ACHN (cell line): Measurements from ENCODE around the gene MAGI2.

Experiments used
- DNase-seq: peaks from one replicate; pipeline ENCODE4 v3.0.0-alpha.2; 2015
- in situ Hi-C: cut with HindIII; loops from 2 replicates; pipeline ENCODE4 v1.10.0; 2017; ENCODE audit warnings: low sequenced_read_pairs, low pct_ligation_motif_present, low pct_unique_long_range_greater_than_20kb

The MAGI2 gene

DNA sequence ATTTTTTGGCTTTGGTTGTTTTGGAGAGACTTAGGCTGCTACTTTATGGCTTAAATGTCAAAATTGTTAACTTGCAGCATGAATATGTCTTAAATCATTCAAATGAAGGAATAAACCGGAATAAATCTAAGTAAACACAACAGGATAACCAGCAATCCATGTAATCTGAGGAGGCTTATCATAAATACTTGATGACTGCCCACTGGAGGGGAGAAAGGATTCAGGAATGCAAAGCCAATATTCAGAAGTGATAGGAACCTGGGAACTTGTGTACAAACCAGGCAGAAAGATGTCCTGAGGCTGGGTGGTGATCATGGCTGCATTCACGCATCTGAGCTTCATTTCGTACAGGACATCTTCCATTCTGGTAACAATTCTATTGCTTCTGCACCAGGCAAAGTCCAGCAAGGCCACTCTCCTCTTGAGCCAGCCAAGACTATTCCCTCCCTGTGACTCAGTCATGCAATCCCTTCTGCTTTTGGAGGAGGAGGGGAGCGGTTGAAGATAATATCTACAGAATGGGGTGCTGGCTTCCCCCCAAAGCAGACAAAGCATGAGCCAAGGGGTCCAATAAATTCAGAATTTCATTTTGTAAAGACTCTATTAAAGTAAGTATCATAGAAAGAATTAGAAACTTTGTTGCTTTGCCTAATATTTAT lies 1280.4 kb downstream of the MAGI2 start:
- in situ Hi-C loops: no loop called here
- DNase-seq: no peak

- in situ Hi-C loops: no loop called here
- no peak for DNase-seq
Measured at GRCh38 chr7:78172267-78172757, 1281.2 kb downstream of the MAGI2 start.

DNA sequence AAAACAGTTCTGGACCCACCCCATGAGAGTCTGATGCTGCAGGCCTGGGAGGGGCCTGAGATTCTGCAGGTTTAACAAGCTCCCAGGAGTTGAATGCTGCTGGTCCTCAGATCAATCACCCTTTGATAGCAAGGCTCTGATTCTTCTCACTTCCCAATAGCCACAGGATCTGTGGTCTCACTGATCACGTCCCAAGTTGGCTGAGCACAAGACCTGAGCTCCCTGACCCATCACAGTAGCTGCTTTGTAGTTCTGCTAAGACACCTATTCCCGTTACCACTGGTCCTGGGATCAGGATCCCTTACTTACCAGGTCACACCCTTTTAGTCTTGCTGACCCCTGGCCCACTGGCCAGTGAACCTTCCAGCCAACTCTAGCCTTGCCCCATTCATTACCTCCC lies 1282.1 kb downstream of the MAGI2 start:
- DNase-seq: no peak
- in situ Hi-C loops: no loop called here

- no peak for DNase-seq
- in situ Hi-C loops: no loop called here
Measured at GRCh38 chr7:78170815-78171214, 1282.7 kb downstream of the MAGI2 start.

DNA sequence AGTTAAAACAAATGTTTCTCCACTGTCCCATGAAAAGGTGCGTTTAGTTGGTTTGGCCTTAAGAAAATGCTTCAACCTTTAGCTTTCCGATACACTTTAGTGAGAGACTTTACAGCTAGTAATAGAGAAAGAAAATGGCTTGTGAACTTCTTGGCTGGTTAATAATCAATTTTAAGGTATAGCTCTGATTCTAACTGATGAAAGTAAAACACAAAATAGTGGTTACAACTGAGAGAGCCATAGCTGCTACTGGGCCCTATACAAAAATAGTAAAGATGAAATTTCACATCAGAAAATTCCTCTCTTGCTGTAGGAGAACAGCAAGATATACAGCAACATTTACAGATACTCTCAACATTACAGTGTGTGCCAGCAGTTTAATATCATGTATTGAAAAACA lies 1283.5 kb downstream of the MAGI2 start:
- in situ Hi-C loops: no loop called here
- no peak for DNase-seq

GRCh38 chr7:78168865-78169264 lies 1284.6 kb downstream of the MAGI2 start:
- in situ Hi-C loops: no loop called here
- no peak for DNase-seq

- no peak for DNase-seq
- in situ Hi-C loops: no loop called here
Measured at GRCh38 chr7:78167860-78168259, 1285.6 kb downstream of the MAGI2 start.

DNA sequence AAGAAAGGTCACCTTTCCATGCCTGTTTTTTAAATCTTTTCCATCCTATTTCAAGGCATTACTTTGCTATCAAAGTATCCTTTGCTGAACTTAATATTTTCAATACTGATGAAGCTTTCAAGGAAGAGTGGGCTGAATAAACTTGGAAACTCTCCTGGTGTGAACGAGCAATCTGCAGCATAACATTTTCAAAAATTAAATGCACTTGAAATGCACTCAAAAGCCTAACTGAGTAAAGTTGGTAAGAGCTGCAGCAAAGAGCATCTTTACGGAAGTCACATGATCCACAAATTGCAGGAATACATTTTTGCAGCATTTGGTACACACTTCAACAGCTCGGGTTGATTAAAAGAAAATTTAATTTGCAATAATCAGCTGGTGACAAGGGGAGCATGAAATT lies 1287.6 kb downstream of the MAGI2 start:
- DNase-seq: no peak
- in situ Hi-C loops: no loop called here

DNA sequence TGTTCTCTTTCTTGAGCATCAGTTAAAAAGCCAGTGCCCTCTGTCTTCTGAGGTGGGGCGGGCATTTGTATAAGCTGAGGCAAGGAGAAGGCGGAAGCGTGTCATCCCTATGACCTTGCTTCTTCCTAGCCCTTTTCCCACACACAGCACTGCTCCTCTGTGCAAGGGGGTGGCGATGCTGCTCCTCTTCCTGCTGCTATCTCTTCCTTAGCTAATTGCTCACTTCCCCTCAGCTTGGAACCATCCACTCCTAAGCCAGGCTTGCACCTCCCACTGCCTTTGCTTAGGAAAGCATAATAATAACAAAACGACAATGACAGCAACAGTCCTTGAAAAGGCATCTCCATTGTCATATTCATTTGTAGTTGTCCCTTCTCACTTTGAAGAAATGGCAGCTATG lies 1288.0 kb downstream of the MAGI2 start:
- no peak for DNase-seq
- in situ Hi-C loops: no loop called here

DNA sequence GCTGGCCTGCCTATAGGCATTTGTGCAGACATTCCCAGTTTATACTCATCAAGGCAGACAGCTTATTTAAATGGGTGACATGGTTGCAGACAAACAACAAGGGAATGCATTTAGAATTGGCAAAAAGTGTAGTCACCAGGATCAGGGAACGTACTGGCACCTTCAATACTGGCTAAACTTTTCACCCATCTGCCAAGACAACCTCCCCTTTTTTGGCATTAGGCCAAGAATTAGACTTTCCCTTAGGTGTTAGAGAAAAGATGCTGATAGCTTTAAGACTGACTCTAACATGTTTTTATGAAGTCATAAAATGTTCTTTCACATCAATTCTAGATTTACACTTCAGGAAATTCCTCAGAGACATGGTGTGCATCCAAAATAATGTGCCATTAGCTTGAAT lies 1289.0 kb downstream of the MAGI2 start:
- DNase-seq: no peak
- in situ Hi-C loops: no loop called here

GRCh38 chr7:78161781-78162180 lies 1291.7 kb downstream of the MAGI2 start:
- no peak for DNase-seq
- in situ Hi-C loops: no loop called here

DNA sequence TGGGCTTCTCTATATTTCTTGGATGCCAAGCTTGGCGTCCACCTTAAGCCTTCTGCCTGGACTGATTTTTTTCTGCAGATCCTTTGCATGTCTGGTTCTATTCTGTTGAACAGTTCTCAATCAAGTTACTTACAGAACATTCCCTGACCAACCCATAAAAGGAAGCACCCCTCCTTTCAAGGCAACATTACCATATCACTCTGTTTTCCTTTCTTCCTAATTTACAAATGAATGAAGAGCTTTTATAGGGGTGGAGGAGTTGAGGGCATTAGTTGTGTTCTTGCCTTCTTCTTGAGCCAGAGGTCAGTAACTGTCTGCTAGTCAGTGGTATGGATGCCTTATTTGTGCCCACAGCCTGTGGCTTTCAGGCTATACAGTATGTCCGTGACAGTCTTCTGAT lies 1293.9 kb downstream of the MAGI2 start:
- DNase-seq: no peak
- in situ Hi-C loops: no loop called here

DNA sequence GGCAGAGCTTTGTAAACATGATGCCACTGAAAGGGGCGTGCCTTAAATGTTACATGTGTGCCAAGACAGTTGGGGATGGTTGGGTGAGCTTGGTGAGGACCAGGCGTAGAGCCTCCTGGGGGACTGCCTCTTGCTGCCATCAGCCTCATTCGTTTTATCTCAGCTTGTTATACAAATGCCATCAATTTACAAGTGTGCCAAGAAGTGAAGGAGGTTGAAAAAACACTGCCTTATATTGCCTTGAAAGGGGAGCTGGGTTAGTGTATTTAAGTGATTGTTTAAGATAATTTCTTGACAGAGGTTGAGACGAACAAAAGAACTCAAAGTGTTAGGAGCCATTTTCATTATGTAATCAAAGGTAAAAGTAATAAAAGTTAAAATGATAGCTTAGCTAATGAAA lies 1300.2 kb downstream of the MAGI2 start:
- in situ Hi-C loops: no loop called here
- no peak for DNase-seq

- in situ Hi-C loops: no loop called here
- DNase-seq: no peak
Measured at GRCh38 chr7:78151229-78151628, 1302.2 kb downstream of the MAGI2 start.

DNA sequence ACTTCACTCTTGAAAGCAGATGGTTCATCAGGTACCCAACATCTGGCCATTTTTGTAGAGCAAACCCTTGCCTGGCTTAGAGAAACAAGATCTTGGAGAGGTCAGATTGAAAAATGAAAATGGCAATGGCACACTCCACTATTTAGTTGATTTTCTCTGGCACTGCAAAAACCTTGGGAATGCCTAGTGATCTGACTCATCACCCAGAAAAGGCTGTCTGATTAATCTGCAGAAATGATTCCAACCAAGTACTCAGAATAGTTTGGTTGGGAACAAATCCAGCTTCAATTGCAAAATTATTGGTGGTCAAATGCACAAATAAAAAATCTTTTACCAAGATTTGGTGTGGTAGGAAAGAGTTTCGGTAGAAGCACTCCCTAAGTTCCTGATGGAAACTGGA lies 1303.7 kb downstream of the MAGI2 start:
- in situ Hi-C loops: no loop called here
- DNase-seq: no peak

DNA sequence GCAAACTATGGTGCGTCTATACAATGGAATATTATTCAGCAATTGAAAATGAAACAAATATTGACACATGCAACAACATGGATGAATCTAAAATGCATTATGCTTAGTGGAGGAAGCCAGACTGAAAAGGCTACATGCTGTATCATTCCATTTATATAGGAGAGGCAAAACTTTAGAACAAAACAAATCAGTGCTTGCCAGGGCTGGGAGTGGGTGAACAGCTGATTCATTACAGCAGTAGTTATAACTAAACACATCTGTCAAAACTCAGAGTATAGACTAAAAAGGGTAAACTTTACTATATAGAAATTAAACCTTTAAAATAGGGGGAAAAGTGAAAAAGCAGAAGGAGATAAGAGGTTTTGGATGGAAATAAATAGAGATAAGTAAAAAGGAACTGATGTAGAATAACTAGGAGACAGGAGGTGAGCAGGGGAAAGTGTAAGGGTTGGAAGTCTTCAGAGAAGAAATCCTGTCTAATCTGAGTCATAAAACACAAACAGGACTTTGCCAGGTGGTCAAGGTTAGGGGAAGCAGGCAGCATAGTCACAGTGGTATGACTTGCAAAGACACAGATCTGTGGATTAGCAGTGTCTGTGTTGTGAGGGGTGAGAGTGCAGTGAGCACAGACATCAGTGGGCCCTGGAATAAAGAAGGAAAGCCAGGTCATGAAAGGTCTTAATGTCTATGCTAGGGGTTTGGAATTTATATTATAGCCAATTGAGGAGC lies 1305.1 kb downstream of the MAGI2 start:
- no peak for DNase-seq
- in situ Hi-C loops: no loop called here

DNA sequence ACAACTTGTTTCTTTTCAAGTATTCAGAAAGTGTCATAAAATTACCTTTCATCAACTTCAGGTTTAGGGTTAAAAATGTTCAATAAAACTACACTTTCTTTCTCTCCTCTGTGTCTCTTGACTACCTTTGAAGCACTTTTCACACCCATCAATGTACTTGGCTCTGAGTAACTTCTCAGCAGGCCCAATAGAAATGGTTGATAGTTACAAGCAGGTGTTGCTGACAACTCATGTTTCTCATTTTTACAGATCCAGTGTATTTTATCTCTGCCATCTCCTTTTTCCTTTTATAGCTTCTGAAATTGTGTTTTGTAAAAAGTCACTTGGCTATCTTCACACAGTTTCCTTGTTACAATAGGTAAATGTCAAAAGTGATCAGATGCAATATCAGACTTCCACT lies 1306.9 kb downstream of the MAGI2 start:
- DNase-seq: no peak
- in situ Hi-C loops: no loop called here

DNA sequence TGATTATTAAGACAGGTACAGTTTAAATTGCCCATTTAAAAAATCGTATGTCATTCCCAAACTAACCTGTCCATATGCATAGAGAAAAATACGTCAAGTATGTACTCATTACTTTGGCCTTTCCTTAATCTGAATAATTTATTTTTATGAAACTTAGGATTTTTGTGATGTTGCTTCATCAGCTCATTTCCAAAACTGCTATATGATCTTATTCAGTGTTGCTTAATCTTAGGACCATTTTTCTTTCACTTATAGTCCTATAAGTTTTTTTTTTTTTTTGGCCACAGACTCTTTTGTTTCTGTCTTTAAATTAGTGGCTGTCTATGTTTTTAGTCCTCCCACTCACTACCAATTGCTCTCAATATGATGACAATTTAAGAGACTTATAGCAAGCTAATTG lies 1309.8 kb downstream of the MAGI2 start:
- DNase-seq: no peak
- in situ Hi-C loops: no loop called here

DNA sequence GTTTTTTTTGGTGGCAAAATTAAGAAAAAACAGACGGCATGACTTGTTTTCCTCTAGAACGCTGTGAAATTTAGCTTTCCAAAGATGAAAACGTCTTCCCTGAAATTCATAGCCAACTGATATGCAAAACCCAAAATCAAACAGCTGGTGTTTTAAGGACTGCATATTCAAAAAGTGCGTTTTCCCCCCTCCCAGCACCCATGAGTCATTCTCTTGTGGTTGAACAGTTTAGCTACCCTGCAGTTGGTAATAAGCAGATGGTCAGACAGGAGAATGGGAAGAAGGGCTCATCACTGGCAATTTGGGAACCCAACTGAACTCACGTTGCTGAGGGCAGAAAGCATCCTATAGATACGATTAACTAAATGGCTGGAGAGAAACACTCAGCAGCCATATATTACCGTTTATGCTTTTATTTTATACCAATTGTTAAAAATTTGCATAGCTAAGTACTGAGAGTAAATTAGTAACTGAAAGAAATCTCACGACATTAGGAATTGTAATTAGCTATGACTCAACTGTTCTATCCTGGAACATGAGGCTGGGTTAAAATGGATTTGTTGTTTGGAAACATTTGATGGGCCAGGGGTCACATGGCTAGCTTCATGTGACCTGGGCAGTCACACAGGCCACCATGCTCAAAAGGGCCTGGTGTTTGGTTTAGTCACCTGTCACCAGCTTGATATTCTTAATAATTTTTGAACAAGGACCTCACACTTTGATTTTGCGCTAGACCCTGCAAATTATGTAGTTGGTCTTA lies 1311.8 kb downstream of the MAGI2 start:
- no peak for DNase-seq
- in situ Hi-C loops: no loop called here

DNA sequence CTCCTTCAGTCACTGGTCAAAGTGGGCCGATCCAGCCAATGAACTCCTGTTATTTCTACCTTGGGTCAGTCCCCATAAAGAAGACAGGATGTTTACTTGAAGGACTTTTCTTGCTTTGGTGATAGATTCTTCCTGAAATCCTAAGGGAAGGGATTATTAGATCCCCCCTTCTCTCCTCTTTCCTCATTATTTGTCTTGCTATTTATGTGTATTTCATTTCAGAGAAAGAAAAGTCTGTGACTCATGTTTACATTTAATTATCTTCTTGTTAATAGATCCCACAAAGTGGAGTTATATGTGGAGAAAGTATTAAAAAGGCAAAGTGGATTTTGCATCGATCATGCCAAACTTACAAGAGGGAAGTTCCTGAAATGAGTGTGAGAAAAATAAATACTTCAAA lies 1313.4 kb downstream of the MAGI2 start:
- in situ Hi-C loops: no loop called here

More for the DNA sequence above, 1313.4 kb downstream of the MAGI2 start:
- DNase-seq: no peak
